ENCODE data around the gene ADAMTS2. TPM values are rescaled to one million over a fixed set of nuclear protein-coding genes. Genes with fewer than 3 reads are reported as not detected.

Gene ADAMTS2
- total and polyA plus RNA-seq, 2 donors (not counting 3 experiments of a cell fraction or from before 2014, with no cell fraction given) = not detected

- no peaks in the 10 kb centered on the region for H3K36me3 ChIP-seq (ENCODE audit: control insufficient read depth in 2 of 2, extremely low read depth in 1 of 2, insufficient read depth in 2 of 2, low read length in 2 of 2)
- H3K27ac ChIP-seq (ENCODE audit: insufficient read depth, low read depth, low read length) = no peak overlapping the region
- POLR2A ChIA-PET = no interaction called here
- peaks cover 5% of the 10 kb centered on the region for H3K9me3 ChIP-seq (replicated peaks; ENCODE audit: control insufficient read depth, insufficient read depth, low read length)
- H3K79me2 ChIP-seq (ENCODE audit: control insufficient read depth, insufficient read depth, low read length) = no peaks in the 10 kb centered on the region
- no peaks in the 10 kb centered on the region for H3K9me1 ChIP-seq (replicated peaks; ENCODE audit: control insufficient read depth, extremely low read depth, insufficient read depth, low read length)
- no TSS peak for BruUV-seq (replicated peaks)
- H4K20me1 ChIP-seq (replicated peaks; ENCODE audit: control insufficient read depth, extremely low read depth, insufficient read depth, low read length) = no peaks in the 10 kb centered on the region
- no peak overlapping the region for H3K4me3 ChIP-seq (replicated peaks in 1 of 3; ENCODE audit: insufficient read depth in 1 of 3, low read depth in 1 of 3, low read length in 3 of 3)
- H3K4me2 ChIP-seq (ENCODE audit: insufficient read depth, low read length) = no peak overlapping the region
- CTCF ChIA-PET = no interaction called here
- FAIRE-seq = no peak
- dilution Hi-C loops (cut with MboI; ENCODE audit: extremely low pct_ligation_motif_present, low sequenced_read_pairs) (no loop called here), intact Hi-C loops (cut with micrococcal nuclease) (no loop called here)
- no peaks in the 10 kb centered on the region for H3K27me3 ChIP-seq (ENCODE audit: control insufficient read depth in 2 of 2, insufficient read depth in 2 of 2, low read length in 2 of 2)
- H3K9ac ChIP-seq (replicated peaks; ENCODE audit: extremely low read depth, insufficient read depth, low read length) = no peak overlapping the region
- no peak for DNase-seq (ENCODE audit: low read depth, low spot score)
- no peak for TF ChIP-seq CTCF (IDR thresholded peaks at IDR 0.05; ENCODE audit: extremely low read depth in 1 of 2, insufficient read depth in 1 of 2, low read depth in 1 of 2, low read length in 2 of 2)
- H3K4me1 ChIP-seq (ENCODE audit: control insufficient read depth, extremely low read depth, insufficient read depth, low read length) = no peaks in the 10 kb centered on the region
- no peak overlapping the region for H2AFZ ChIP-seq (ENCODE audit: low read depth, low read length)
Observed at GRCh38 chr5:179228341-179229121, 116.7 kb downstream of the ADAMTS2 start.

- ChIA-PET POLR2A (no interaction called here), CTCF (no interaction called here)
- Histone ChIP-seq H3K4me2 (ENCODE audit: insufficient read depth, low read length) (no peak overlapping the region), H3K4me3 (replicated peaks in 1 of 3; ENCODE audit: insufficient read depth in 1 of 3, low read depth in 1 of 3, low read length in 3 of 3) (no peak overlapping the region), H3K27ac (ENCODE audit: insufficient read depth, low read depth, low read length) (no peak overlapping the region), H2AFZ (ENCODE audit: low read depth, low read length) (no peak overlapping the region), H3K36me3 (ENCODE audit: control insufficient read depth in 2 of 2, extremely low read depth in 1 of 2, insufficient read depth in 2 of 2, low read length in 2 of 2) (no peaks in the 10 kb centered on the region), H3K9ac (replicated peaks; ENCODE audit: extremely low read depth, insufficient read depth, low read length) (no peak overlapping the region), H3K27me3 (ENCODE audit: control insufficient read depth in 2 of 2, insufficient read depth in 2 of 2, low read length in 2 of 2) (no peaks in the 10 kb centered on the region), H3K9me3 (replicated peaks; ENCODE audit: control insufficient read depth, insufficient read depth, low read length) (peaks cover 9% of the 10 kb centered on the region), H3K4me1 (ENCODE audit: control insufficient read depth, extremely low read depth, insufficient read depth, low read length) (no peaks in the 10 kb centered on the region), H4K20me1 (replicated peaks; ENCODE audit: control insufficient read depth, extremely low read depth, insufficient read depth, low read length) (no peaks in the 10 kb centered on the region), H3K9me1 (replicated peaks; ENCODE audit: control insufficient read depth, extremely low read depth, insufficient read depth, low read length) (no peaks in the 10 kb centered on the region), H3K79me2 (ENCODE audit: control insufficient read depth, insufficient read depth, low read length) (no peaks in the 10 kb centered on the region)
- dilution Hi-C loops (cut with MboI; ENCODE audit: extremely low pct_ligation_motif_present, low sequenced_read_pairs) = no loop called here
- no TSS peak for BruUV-seq (replicated peaks)
- TF ChIP-seq POLR2A (IDR thresholded peaks at IDR 0.05; ENCODE audit: low read depth, low read length) = no peak
- no peak for TF ChIP-seq GATA2 (IDR thresholded peaks at IDR 0.05; ENCODE audit: insufficient read depth, insufficient read length, low read depth, low read length)
- no peak for TF ChIP-seq MYC (IDR thresholded peaks at IDR 0.05; ENCODE audit: low read depth, low read length)
- TF ChIP-seq POLR2AphosphoS5 (IDR thresholded peaks at IDR 0.05; ENCODE audit: insufficient read depth, low read depth, low read length) = no peak
- TF ChIP-seq EZH2 (IDR thresholded peaks at IDR 0.05; ENCODE audit: borderline replicate concordance, low read depth, low read length, severe bottlenecking) = no peak
- DNase-seq (ENCODE audit: low read depth, low spot score) = no peak
- intact Hi-C loops (cut with micrococcal nuclease) = no loop called here
- no peak for FAIRE-seq
Observed at GRCh38 chr5:179227580-179228311, 117.5 kb downstream of the ADAMTS2 start.
